Gastrocnemius medialis (tissue), 4 donors: ENCODE results near the gene TSPAN11.

Source experiments
- CTCF ChIP-seq, 5 experiments: fragments of 450-650 bp in 3 of 5; fragments of 200-600 bp in 2 of 5; sonication (generic) in 2 of 5; IDR thresholded peaks in 4 of 5; conservative IDR thresholded peaks in 1 of 5; 1 replicate in 4 of 5; 2 replicates in 1 of 5; pipeline ENCODE4 v1.5.1; 2016 to 2019; ENCODE audit warnings: antibody characterized with exemption in 5 of 5, mild to moderate bottlenecking in 3 of 5, moderate library complexity in 3 of 5
- POLR2A ChIP-seq, 2 donors: fragments of 450-650 bp; IDR thresholded peaks; one replicate each; pipeline ENCODE4 v1.6.1; 2017; ENCODE audit warnings: antibody characterized with exemption in 2 of 2, mild to moderate bottlenecking in 2 of 2, moderate library complexity in 2 of 2

- TF ChIP-seq CTCF (IDR thresholded peaks at IDR 0.05 in 4 of 5, conservative IDR thresholded peaks at IDR 0.05 in 1 of 5) (no peak), POLR2A (IDR thresholded peaks at IDR 0.05) (no peak)
These were observed 12.7 kb downstream of the TSPAN11 start for GRCh38 chr12:30939234-30939633.
